ENCODE measurements around the gene TFE3. TPM values are rescaled to one million over a fixed set of nuclear protein-coding genes. Genes with fewer than 3 reads are reported as not detected.

Gene TFE3
- polyA plus RNA-seq, 1 donor = 33.5 TPM

DNA sequence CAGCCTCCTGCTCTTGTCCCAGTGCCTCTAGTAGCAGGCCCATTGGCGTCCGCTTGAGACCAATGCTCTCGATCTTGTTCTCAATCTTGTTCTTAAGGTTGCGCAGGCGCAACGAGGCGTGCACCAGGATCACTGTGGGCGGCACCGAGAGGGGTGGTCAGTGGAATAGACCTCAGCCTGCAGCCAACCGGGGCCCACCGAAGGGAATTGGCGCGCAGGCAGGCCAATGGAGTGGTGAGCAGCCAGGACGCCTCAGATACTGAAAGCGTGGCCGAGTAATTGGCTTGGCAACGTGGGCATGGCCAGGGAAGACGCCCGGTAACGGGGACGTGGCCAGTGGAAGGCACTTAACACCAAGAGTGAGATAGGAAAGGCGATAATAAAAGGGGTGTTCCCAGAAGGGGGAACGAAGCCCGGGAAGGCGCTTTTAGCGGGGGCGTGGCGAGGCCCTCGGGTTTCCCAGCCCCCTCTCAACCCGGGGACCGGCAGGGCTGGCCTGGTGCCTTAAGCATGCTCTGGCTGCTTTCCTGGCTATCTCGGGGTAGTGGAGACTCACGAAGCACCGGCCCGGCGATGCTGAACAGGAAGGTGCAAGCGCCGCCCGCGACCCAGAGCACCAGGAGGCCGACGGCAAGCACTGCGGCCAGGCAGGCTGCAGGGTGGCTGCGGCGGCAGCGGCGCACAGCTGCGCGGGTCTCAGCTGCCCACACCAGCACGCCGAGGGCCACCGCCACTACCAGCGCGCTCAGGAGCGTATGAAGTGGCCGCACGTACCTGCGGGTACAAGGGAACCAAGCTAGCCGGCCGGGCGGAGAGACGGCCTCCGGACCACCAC, 28.9 kb upstream of the TFE3 start:
- DNase-seq = peak; percentile 75 to 76
- Histone ChIP-seq H3K27me3 (ENCODE audit: control insufficient read depth, insufficient read depth, low read length) (no peaks in the 10 kb centered on the region), H3K27ac (ENCODE audit: low read length) (peak overlapping the region; percentile 41), H3K36me3 (ENCODE audit: control insufficient read depth, insufficient read depth, low read length) (peaks cover 13% of the 10 kb centered on the region), H3K9me3 (ENCODE audit: control insufficient read depth, low read depth, low read length) (peaks cover 2% of the 10 kb centered on the region), H3K4me3 (ENCODE audit: low read length) (peak overlapping the region; percentile 68), H3K4me1 (ENCODE audit: control insufficient read depth, insufficient read depth, low read length) (peaks cover 18% of the 10 kb centered on the region)
- no CpG with 5 or more reads among the region's 63 CpGs for WGBS (ENCODE audit: insufficient coverage, low lambda C conversion rate)

DNA sequence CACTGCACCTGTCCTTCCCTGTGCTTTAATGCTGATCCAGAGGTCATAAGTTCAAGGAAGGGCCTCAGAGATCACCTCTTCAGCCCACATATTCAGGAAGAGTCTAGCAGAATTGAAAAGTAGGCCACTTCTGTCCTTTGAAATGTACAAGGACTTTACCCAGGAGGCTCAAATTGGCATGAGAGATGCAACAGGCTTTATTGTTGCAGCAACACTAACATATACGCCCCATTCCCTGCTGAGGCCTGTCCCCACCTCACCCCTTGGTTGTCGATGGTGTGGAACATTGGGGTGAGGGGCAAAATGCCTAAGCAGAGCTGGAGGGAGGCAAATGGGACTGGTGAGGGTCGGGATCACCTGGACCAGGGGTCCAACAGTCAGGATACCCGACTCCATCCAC, 27.8 kb upstream of the TFE3 start:
- Histone ChIP-seq H3K27me3 (ENCODE audit: control insufficient read depth, insufficient read depth, low read length) (no peaks in the 10 kb centered on the region), H3K36me3 (ENCODE audit: control insufficient read depth, insufficient read depth, low read length) (peaks cover 14% of the 10 kb centered on the region), H3K27ac (ENCODE audit: low read length) (no peak overlapping the region), H3K4me3 (ENCODE audit: low read length) (no peak overlapping the region), H3K9me3 (ENCODE audit: control insufficient read depth, low read depth, low read length) (peaks cover 2% of the 10 kb centered on the region), H3K4me1 (ENCODE audit: control insufficient read depth, insufficient read depth, low read length) (peaks cover 18% of the 10 kb centered on the region)
- no CpG with 5 or more reads among the region's 4 CpGs for WGBS (ENCODE audit: insufficient coverage, low lambda C conversion rate)
- DNase-seq = no peak

DNA sequence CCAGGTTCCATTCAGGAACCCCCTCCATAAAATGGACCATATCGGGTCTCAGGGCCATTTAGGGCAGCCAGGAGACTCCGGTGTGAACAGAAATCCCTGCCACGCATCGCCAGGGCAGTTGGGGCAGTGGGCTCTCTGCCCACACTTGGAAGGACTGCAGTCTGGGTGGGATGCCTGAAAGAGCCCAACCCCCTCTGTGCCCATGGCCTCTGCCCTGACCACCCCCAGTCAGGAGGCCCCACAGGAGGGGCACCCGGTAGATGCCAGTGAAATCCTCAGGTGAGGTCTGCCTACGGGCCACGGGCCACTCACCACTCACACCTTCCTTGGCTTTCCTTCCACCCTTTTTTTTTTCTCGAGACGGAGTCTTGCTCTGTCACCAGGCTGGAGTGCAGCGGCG, 25.9 kb upstream of the TFE3 start:
- WGBS (ENCODE audit: insufficient coverage, low lambda C conversion rate) = no CpG with 5 or more reads among the region's 11 CpGs
- Histone ChIP-seq H3K27me3 (ENCODE audit: control insufficient read depth, insufficient read depth, low read length) (no peaks in the 10 kb centered on the region), H3K9me3 (ENCODE audit: control insufficient read depth, low read depth, low read length) (peaks cover under 1% of the 10 kb centered on the region), H3K27ac (ENCODE audit: low read length) (no peak overlapping the region), H3K36me3 (ENCODE audit: control insufficient read depth, insufficient read depth, low read length) (peaks cover 19% of the 10 kb centered on the region), H3K4me3 (ENCODE audit: low read length) (no peak overlapping the region), H3K4me1 (ENCODE audit: control insufficient read depth, insufficient read depth, low read length) (peaks cover 14% of the 10 kb centered on the region)
- no peak for DNase-seq

DNA sequence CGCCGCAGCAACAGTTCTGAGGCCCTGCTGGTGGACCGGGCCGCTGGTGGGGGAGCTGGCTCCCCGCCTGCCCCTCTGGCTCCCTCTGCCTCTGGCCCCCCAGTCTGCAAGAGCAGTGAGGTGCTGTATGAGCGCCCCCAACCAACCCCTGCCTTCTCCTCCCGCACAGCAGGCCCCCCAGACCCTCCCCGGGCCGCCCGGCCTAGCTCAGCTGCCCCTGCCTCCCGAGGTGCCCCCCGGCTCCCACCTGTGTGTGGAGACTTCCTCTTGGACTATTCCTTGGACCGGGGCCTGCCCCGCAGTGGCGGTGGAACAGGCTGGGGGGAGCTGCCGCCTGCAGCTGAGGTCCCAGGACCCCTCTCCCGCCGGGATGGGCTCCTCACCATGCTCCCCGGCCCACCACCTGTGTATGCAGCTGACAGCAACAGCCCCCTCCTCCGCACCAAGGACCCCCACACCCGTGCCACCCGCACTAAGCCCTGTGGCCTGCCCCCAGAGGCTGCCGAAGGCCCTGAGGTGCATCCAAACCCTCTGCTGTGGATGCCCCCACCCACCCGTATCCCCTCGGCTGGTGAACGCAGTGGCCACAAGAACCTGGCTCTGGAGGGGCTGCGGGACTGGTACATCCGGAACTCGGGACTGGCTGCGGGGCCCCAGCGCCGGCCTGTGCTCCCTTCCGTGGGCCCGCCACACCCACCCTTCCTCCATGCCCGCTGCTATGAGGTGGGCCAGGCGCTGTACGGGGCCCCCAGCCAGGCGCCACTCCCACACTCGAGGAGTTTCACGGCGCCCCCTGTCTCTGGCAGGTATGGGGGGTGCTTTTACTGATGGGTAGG, 24.3 kb upstream of the TFE3 start:
- H3K9me3 ChIP-seq (ENCODE audit: control insufficient read depth, low read depth, low read length) = no peaks in the 10 kb centered on the region
- H3K27me3 ChIP-seq (ENCODE audit: control insufficient read depth, insufficient read depth, low read length) = no peaks in the 10 kb centered on the region
- peaks cover 26% of the 10 kb centered on the region for H3K36me3 ChIP-seq (ENCODE audit: control insufficient read depth, insufficient read depth, low read length)
- peaks cover 5% of the 10 kb centered on the region for H3K4me1 ChIP-seq (ENCODE audit: control insufficient read depth, insufficient read depth, low read length)
- whole genome bisulfite sequencing (ENCODE audit: insufficient coverage, low lambda C conversion rate) = no CpG with 5 or more reads among the region's 41 CpGs
- H3K4me3 ChIP-seq (ENCODE audit: low read length) = no peak overlapping the region
- no peak overlapping the region for H3K27ac ChIP-seq (ENCODE audit: low read length)
- no peak for DNase-seq

DNA sequence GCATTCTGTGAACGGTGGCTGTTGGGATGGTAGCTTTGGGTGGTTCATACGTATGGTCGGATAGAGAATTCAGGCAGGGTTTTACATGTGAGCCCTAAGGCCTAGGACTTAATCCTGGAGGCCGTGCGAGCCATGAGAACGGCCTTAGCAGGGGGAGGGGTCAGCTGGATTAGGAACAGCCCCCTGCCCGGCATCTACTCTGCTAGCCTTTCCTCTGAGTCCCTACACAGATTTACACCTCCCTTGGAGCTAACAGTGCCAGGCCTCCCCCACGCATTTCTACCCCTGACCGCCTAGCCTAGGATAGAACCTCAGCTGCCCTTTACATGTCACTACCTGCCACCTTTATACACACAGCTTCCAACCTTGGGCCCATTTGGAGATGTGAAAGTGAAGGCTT, 23.5 kb upstream of the TFE3 start:
- peaks cover 32% of the 10 kb centered on the region for H3K36me3 ChIP-seq (ENCODE audit: control insufficient read depth, insufficient read depth, low read length)

DNA sequence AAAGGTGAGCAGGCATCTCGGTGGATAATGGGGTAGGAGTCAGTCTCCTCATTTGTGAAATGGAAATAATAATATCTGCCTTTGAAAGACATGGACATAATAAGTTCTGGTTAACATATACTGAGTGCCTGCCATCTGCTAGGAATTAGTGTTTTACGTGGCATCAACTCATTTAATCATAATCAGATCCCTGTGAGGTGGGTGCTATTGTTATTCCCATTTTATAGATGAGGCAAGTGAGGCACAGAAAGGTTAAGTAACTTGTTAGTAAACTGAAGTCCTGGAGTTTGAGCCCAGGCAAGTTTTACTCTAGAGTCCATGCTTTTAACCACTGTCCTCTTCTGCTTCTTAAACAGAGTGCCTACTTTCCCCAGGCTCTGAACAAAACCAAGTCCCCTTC, 23.1 kb upstream of the TFE3 start:
- Histone ChIP-seq H3K36me3 (ENCODE audit: control insufficient read depth, insufficient read depth, low read length) (peaks cover 34% of the 10 kb centered on the region), H3K27me3 (ENCODE audit: control insufficient read depth, insufficient read depth, low read length) (no peaks in the 10 kb centered on the region)
- WGBS (ENCODE audit: insufficient coverage, low lambda C conversion rate) = no CpG with 5 or more reads among the region's 2 CpGs

More for the DNA sequence above, 23.5 kb upstream of the TFE3 start:
- Histone ChIP-seq H3K27ac (ENCODE audit: low read length) (no peak overlapping the region), H3K4me3 (ENCODE audit: low read length) (no peak overlapping the region), H3K4me1 (ENCODE audit: control insufficient read depth, insufficient read depth, low read length) (peaks cover 6% of the 10 kb centered on the region), H3K9me3 (ENCODE audit: control insufficient read depth, low read depth, low read length) (no peaks in the 10 kb centered on the region), H3K27me3 (ENCODE audit: control insufficient read depth, insufficient read depth, low read length) (no peaks in the 10 kb centered on the region)
- DNase-seq = no peak
- no CpG with 5 or more reads among the region's 9 CpGs for WGBS (ENCODE audit: insufficient coverage, low lambda C conversion rate)

DNA sequence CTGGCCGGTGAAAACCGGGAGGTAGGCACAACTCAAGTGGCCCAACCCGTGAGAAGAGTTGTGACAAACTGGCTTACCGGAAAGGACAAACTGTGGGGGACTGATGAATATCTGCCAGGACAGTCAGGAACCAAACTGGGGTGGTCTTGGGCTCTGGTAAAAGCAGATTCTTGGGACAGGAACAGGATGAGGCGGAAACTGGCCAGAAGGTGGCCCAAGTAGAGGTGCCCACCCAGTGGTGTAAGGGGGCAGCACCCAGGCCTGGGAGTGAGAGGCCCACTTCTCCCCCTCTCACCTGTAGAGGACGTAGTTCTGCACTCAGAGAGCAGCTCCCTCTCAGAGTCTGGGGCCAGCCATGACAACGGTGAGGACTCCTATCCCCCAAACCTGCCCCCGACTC, 21.6 kb upstream of the TFE3 start:
- Histone ChIP-seq H3K4me3 (ENCODE audit: low read length) (no peak overlapping the region), H3K27me3 (ENCODE audit: control insufficient read depth, insufficient read depth, low read length) (no peaks in the 10 kb centered on the region), H3K36me3 (ENCODE audit: control insufficient read depth, insufficient read depth, low read length) (peaks cover 34% of the 10 kb centered on the region), H3K9me3 (ENCODE audit: control insufficient read depth, low read depth, low read length) (no peaks in the 10 kb centered on the region), H3K4me1 (ENCODE audit: control insufficient read depth, insufficient read depth, low read length) (peaks cover 16% of the 10 kb centered on the region), H3K27ac (ENCODE audit: low read length) (no peak overlapping the region)
- no CpG with 5 or more reads among the region's 8 CpGs for WGBS (ENCODE audit: insufficient coverage, low lambda C conversion rate)
- DNase-seq = no peak

More for the DNA sequence above, 23.1 kb upstream of the TFE3 start:
- no peak overlapping the region for H3K4me3 ChIP-seq (ENCODE audit: low read length)
- H3K4me1 ChIP-seq (ENCODE audit: control insufficient read depth, insufficient read depth, low read length) = peaks cover 8% of the 10 kb centered on the region
- no peak for DNase-seq
- H3K9me3 ChIP-seq (ENCODE audit: control insufficient read depth, low read depth, low read length) = no peaks in the 10 kb centered on the region
- H3K27ac ChIP-seq (ENCODE audit: low read length) = no peak overlapping the region

DNA sequence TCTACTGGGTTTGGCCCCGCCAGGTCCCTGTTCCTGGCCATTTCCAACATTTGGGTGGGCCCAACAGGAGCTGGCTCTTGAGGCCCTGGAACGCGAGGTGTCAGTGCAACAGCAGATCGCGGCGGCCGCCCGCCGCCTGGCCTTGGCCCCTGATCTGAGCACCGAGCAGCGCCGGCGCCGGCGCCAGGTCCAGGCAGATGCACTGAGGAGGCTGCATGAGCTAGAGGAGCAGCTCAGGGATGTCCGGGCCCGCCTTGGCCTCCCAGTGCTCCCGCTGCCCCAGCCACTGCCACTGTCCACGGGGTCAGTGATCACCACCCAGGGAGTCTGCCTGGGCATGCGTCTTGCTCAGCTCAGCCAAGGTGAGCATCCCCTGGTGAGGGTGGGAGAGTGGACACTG, 21.1 kb upstream of the TFE3 start:
- peaks cover 16% of the 10 kb centered on the region for H3K4me1 ChIP-seq (ENCODE audit: control insufficient read depth, insufficient read depth, low read length)
- no peak for DNase-seq
- H3K4me3 ChIP-seq (ENCODE audit: low read length) = no peak overlapping the region
- H3K9me3 ChIP-seq (ENCODE audit: control insufficient read depth, low read depth, low read length) = no peaks in the 10 kb centered on the region
- no peaks in the 10 kb centered on the region for H3K27me3 ChIP-seq (ENCODE audit: control insufficient read depth, insufficient read depth, low read length)
- peaks cover 34% of the 10 kb centered on the region for H3K36me3 ChIP-seq (ENCODE audit: control insufficient read depth, insufficient read depth, low read length)
- no CpG with 5 or more reads among the region's 20 CpGs for WGBS (ENCODE audit: insufficient coverage, low lambda C conversion rate)
- H3K27ac ChIP-seq (ENCODE audit: low read length) = no peak overlapping the region

DNA sequence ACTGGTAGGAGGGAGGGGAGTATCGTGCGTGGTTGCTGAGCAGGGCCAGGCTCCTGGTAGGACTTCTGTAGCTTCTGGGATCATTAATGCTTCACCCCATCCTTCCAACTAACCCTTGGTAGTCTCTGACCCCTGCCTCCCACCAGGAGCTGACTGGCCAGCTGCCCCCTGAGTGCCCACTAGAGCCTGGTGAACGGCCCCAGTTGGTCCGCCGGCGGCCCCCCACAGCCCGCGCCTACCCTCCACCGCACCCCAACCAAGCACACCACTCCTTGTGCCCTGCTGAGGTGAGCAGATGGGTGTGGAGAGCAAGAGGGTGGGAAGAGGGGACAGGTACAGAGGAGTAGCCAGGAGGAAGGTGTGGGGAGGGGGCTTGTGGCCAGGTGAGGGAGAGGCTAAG, 20.6 kb upstream of the TFE3 start:
- Histone ChIP-seq H3K36me3 (ENCODE audit: control insufficient read depth, insufficient read depth, low read length) (peaks cover 34% of the 10 kb centered on the region), H3K27me3 (ENCODE audit: control insufficient read depth, insufficient read depth, low read length) (no peaks in the 10 kb centered on the region), H3K9me3 (ENCODE audit: control insufficient read depth, low read depth, low read length) (no peaks in the 10 kb centered on the region), H3K4me3 (ENCODE audit: low read length) (no peak overlapping the region), H3K27ac (ENCODE audit: low read length) (no peak overlapping the region), H3K4me1 (ENCODE audit: control insufficient read depth, insufficient read depth, low read length) (peaks cover 17% of the 10 kb centered on the region)
- no peak for DNase-seq
- no CpG with 5 or more reads among the region's 9 CpGs for WGBS (ENCODE audit: insufficient coverage, low lambda C conversion rate)

DNA sequence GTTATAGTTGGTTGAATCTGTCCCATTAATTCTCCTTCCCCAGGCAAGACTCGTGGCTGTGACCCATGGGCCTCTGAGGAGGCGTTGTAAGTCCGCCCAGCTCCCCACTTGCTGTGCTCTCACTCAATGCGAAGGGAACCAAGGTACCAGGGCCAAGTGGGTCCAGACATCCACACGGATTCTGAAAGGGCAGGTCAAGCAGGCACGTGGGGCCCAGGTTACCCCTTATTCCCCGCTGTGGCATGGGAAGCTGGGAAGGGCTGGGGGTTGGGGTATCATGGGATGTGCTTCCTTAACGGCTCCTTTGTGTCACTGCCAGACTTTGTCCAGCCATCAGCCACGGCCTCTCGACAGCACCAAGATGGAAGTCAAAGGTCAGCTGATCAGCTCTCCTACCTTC, 18.8 kb upstream of the TFE3 start:
- Histone ChIP-seq H3K9me3 (ENCODE audit: control insufficient read depth, low read depth, low read length) (no peaks in the 10 kb centered on the region), H3K27me3 (ENCODE audit: control insufficient read depth, insufficient read depth, low read length) (no peaks in the 10 kb centered on the region), H3K36me3 (ENCODE audit: control insufficient read depth, insufficient read depth, low read length) (peaks cover 29% of the 10 kb centered on the region), H3K4me3 (ENCODE audit: low read length) (no peak overlapping the region), H3K4me1 (ENCODE audit: control insufficient read depth, insufficient read depth, low read length) (peaks cover 22% of the 10 kb centered on the region), H3K27ac (ENCODE audit: low read length) (peak overlapping the region; percentile 34)
- no CpG with 5 or more reads among the region's 10 CpGs for WGBS (ENCODE audit: insufficient coverage, low lambda C conversion rate)
- DNase-seq = peak in 1 of 2 donors; percentile 61
